ENCODE results near the gene ZNF746. TPM values are rescaled to one million over a fixed set of nuclear protein-coding genes. Genes with fewer than 3 reads are reported as not detected.

ZNF746 gene
- total RNA-seq, 1 donor from 2014 or later: 16.7 TPM

- no peak for DNase-seq (ENCODE audit: low read depth in 2 of 2)
These were observed 69.7 kb downstream of the ZNF746 start for GRCh38 chr7:149427893-149428292.

GRCh38 chr7:149427096-149427680 lies 70.4 kb downstream of the ZNF746 start:
- no peak for DNase-seq (ENCODE audit: low read depth in 2 of 2)

- no peak for DNase-seq (ENCODE audit: low read depth in 2 of 2)
These were observed 74.0 kb downstream of the ZNF746 start for GRCh38 chr7:149423449-149424110.

GRCh38 chr7:149422914-149423301 lies 74.7 kb downstream of the ZNF746 start:
- peak in 1 of 2 donors; percentile 12 for DNase-seq (ENCODE audit: low read depth in 2 of 2)

Other genes with a start within 250 kb of the ZNF746 start
- 2.4 and 4.8 TPM in 2 replicates for gene ZNF783, start 235.6 kb downstream of the ZNF746 start, total RNA-seq
- 2.4 and 2.6 TPM in 2 replicates for gene ZNF777, start 36.7 kb downstream of the ZNF746 start, total RNA-seq

Data from lung microvascular endothelial cell (primary cell).